Activated T-cell treated with anti-CD3 and anti-CD28 coated beads, Interleukin-2, amount 50 U/mL, for 24 hours (primary cell): ENCODE measurements around the gene SKIL.
A peak's percentile ranks its signal among the peaks of the same experiment; 100 is the strongest.
"Not testable (repeated sequence)": the region's sequence is repeated elsewhere in the genome, so short reads cannot be mapped to it uniquely, and the experiment has no call there.

Experiments used
- DNase-seq: peaks from one replicate; pipeline ENCODE4 v3.0.0-alpha.2; 2020
- H3K27ac Mint-ChIP-seq: 2 replicates; pipeline ENCODE4 v1.8.0; 2020; ENCODE audit warnings: mild to moderate bottlenecking, mixed read lengths
- H3K27me3 Mint-ChIP-seq: 2 replicates; pipeline ENCODE4 v1.8.0; 2020; ENCODE audit warnings: mixed read lengths
- H3K36me3 Mint-ChIP-seq: 2 replicates; pipeline ENCODE4 v1.8.0; 2020; ENCODE audit warnings: low read depth, mixed read lengths
- H3K4me1 Mint-ChIP-seq: 2 replicates; pipeline ENCODE4 v1.8.0; 2020; ENCODE audit warnings: low read depth, mixed read lengths
- H3K4me3 Mint-ChIP-seq: 2 replicates; pipeline ENCODE4 v1.8.0; 2020; ENCODE audit warnings: mild to moderate bottlenecking, moderate library complexity, mixed read lengths
- H3K9me3 Mint-ChIP-seq: 2 replicates; pipeline ENCODE4 v1.8.0; 2020; ENCODE audit warnings: mixed read lengths

Gene SKIL

GRCh38 chr3:170337420-170337819 lies 20.1 kb upstream of the SKIL start:
- DNase-seq, result no peak
- Mint-ChIP-seq H3K27me3 (no peaks in the 10 kb centered on the region), H3K4me1 (no peaks in the 10 kb centered on the region), H3K9me3 (peaks cover 5% of the 10 kb centered on the region), H3K36me3 (no peaks in the 10 kb centered on the region), H3K4me3 (no peak overlapping the region), H3K27ac (no peak overlapping the region)

GRCh38 chr3:170338690-170339340 lies 18.7 kb upstream of the SKIL start:
- Mint-ChIP-seq H3K27me3 (no peaks in the 10 kb centered on the region), H3K4me3 (no peak overlapping the region), H3K27ac (no peak overlapping the region), H3K36me3 (no peaks in the 10 kb centered on the region), H3K4me1 (no peaks in the 10 kb centered on the region), H3K9me3 (peaks cover 5% of the 10 kb centered on the region)
- DNase-seq, result no peak

- H3K27me3 Mint-ChIP-seq, H3K36me3 Mint-ChIP-seq, H3K4me1 Mint-ChIP-seq, H3K4me3 Mint-ChIP-seq, H3K9me3 Mint-ChIP-seq, DNase-seq, H3K27ac Mint-ChIP-seq: not testable (repeated sequence)
Observed at GRCh38 chr3:170342273-170342672, 15.2 kb upstream of the SKIL start.

- H3K4me3 Mint-ChIP-seq, H3K27me3 Mint-ChIP-seq, H3K27ac Mint-ChIP-seq, H3K36me3 Mint-ChIP-seq, H3K4me1 Mint-ChIP-seq, H3K9me3 Mint-ChIP-seq, DNase-seq: not testable (repeated sequence)
Observed at GRCh38 chr3:170343859-170344258, 13.7 kb upstream of the SKIL start.

- DNase-seq, result no peak
- Mint-ChIP-seq H3K27me3 (no peaks in the 10 kb centered on the region), H3K36me3 (no peaks in the 10 kb centered on the region), H3K9me3 (no peaks in the 10 kb centered on the region), H3K27ac (no peak overlapping the region), H3K4me1 (peaks cover 5% of the 10 kb centered on the region), H3K4me3 (no peak overlapping the region)
Observed at GRCh38 chr3:170344971-170345370, 12.5 kb upstream of the SKIL start.

GRCh38 chr3:170346481-170347392 lies 10.8 kb upstream of the SKIL start:
- DNase-seq, result no peak
- no peak overlapping the region for H3K4me3 Mint-ChIP-seq

GRCh38 chr3:170350515-170351413 lies 6.8 kb upstream of the SKIL start:
- Mint-ChIP-seq H3K4me3 (no peak overlapping the region), H3K27me3 (no peaks in the 10 kb centered on the region), H3K4me1 (peaks cover 11% of the 10 kb centered on the region), H3K9me3 (no peaks in the 10 kb centered on the region), H3K36me3 (no peaks in the 10 kb centered on the region), H3K27ac (no peak overlapping the region)
- no peak for DNase-seq

More at GRCh38 chr3:170346481-170347392, 10.8 kb upstream of the SKIL start:
- Mint-ChIP-seq H3K36me3 (no peaks in the 10 kb centered on the region), H3K27me3 (no peaks in the 10 kb centered on the region), H3K27ac (no peak overlapping the region), H3K4me1 (peaks cover 7% of the 10 kb centered on the region), H3K9me3 (no peaks in the 10 kb centered on the region)

GRCh38 chr3:170352936-170353335 lies 4.6 kb upstream of the SKIL start:
- Mint-ChIP-seq H3K4me1 (peaks cover 18% of the 10 kb centered on the region), H3K27me3 (no peaks in the 10 kb centered on the region), H3K4me3 (no peak overlapping the region), H3K36me3 (no peaks in the 10 kb centered on the region), H3K27ac (no peak overlapping the region), H3K9me3 (no peaks in the 10 kb centered on the region)
- no peak for DNase-seq

- no peak for DNase-seq
- H3K4me1 Mint-ChIP-seq, result peaks cover 20% of the 10 kb centered on the region
- no peak overlapping the region for H3K4me3 Mint-ChIP-seq
- H3K36me3 Mint-ChIP-seq, result peaks cover 2% of the 10 kb centered on the region
- H3K27ac Mint-ChIP-seq, result no peak overlapping the region
- no peaks in the 10 kb centered on the region for H3K9me3 Mint-ChIP-seq
- H3K27me3 Mint-ChIP-seq, result no peaks in the 10 kb centered on the region
Observed at GRCh38 chr3:170353485-170353884, 4.0 kb upstream of the SKIL start.

- Mint-ChIP-seq H3K27ac (no peak overlapping the region), H3K4me3 (no peak overlapping the region), H3K9me3 (no peaks in the 10 kb centered on the region), H3K4me1 (peaks cover 29% of the 10 kb centered on the region), H3K27me3 (no peaks in the 10 kb centered on the region), H3K36me3 (peaks cover 8% of the 10 kb centered on the region)
- no peak for DNase-seq
Observed at GRCh38 chr3:170354760-170355159, 2.8 kb upstream of the SKIL start.

- H3K4me3 Mint-ChIP-seq, result peak overlapping the region; percentile 65
- H3K27me3 Mint-ChIP-seq, result no peaks in the 10 kb centered on the region
- H3K9me3 Mint-ChIP-seq, result no peaks in the 10 kb centered on the region
- peaks cover 37% of the 10 kb centered on the region for H3K4me1 Mint-ChIP-seq
- no peak for DNase-seq
- peaks cover 20% of the 10 kb centered on the region for H3K36me3 Mint-ChIP-seq
- peak overlapping the region; percentile 64 for H3K27ac Mint-ChIP-seq
Observed at GRCh38 chr3:170355738-170356595, 1.5 kb upstream of the SKIL start.

GRCh38 chr3:170356596-170357175 lies 829 bp upstream of the SKIL start:
- no peak for DNase-seq

More at GRCh38 chr3:170356596-170357175, 829 bp upstream of the SKIL start:
- Mint-ChIP-seq H3K9me3 (no peaks in the 10 kb centered on the region), H3K36me3 (peaks cover 27% of the 10 kb centered on the region), H3K27ac (peak overlapping the region; percentile 64), H3K4me1 (peaks cover 41% of the 10 kb centered on the region), H3K4me3 (peak overlapping the region; percentile 65), H3K27me3 (no peaks in the 10 kb centered on the region)
